Activated CD8-positive, alpha-beta T cell treated with anti-CD3 and anti-CD28 coated beads, Interleukin-2, amount 10 ng/mL, durations not matched to agents 7 days and 5 days (primary cell): Measurements from ENCODE around the gene HABP2. TPM values are rescaled to one million over a fixed set of nuclear protein-coding genes. Genes with fewer than 3 reads are reported as not detected.

ENCODE experiments used
- ATAC-seq: fragments of 150-1000 bp; cut with Tn5 transposase; one replicate; pipeline ENCODE4 v1.10.0; 2021; ENCODE audit warnings: moderate library complexity
- CTCF ChIA-PET: fragments of 350-600 bp; sonication (Branson Sonifier 250); formaldehyde crosslinking; loops from one replicate; lab custom pipeline; 2021; ENCODE audit warnings: antibody characterized with exemption; lab: Charles Lee
- POLR2A ChIA-PET: fragments of 350-600 bp; sonication (Branson Sonifier 250); formaldehyde crosslinking; loops from one replicate; lab custom pipeline; 2021; ENCODE audit warnings: antibody characterized with exemption; lab: Charles Lee
- DNase-seq: peaks from one replicate; pipeline ENCODE4 v3.0.0-alpha.2; 2020
- H3K27ac Mint-ChIP-seq: one replicate; pipeline ENCODE4 v1.8.0; 2021; ENCODE audit warnings: mild to moderate bottlenecking, mixed read lengths
- H3K27me3 Mint-ChIP-seq: one replicate; pipeline ENCODE4 v1.8.0; 2021; ENCODE audit warnings: low read depth, mixed read lengths
- H3K36me3 Mint-ChIP-seq: one replicate; pipeline ENCODE4 v1.8.0; 2021; ENCODE audit warnings: low read depth, mixed read lengths
- H3K4me1 Mint-ChIP-seq: one replicate; pipeline ENCODE4 v1.8.0; 2021; ENCODE audit warnings: low read depth, mixed read lengths
- H3K4me3 Mint-ChIP-seq: one replicate; pipeline ENCODE4 v1.8.0; 2021; ENCODE audit warnings: mild to moderate bottlenecking, mixed read lengths
- H3K9me3 Mint-ChIP-seq: one replicate; pipeline ENCODE4 v1.8.0; 2022; ENCODE audit warnings: mixed read lengths; ENCODE audit not compliant: insufficient read depth
- total RNA-seq, 2 experiments: library from RNA; stranded (reverse); gene quantifications; one replicate each; pipeline ENCODE4 v1.2.3, GENCODE V29; 2021

Gene HABP2
- total RNA-seq, 2 experiments from 2014 or later: not detected

DNA sequence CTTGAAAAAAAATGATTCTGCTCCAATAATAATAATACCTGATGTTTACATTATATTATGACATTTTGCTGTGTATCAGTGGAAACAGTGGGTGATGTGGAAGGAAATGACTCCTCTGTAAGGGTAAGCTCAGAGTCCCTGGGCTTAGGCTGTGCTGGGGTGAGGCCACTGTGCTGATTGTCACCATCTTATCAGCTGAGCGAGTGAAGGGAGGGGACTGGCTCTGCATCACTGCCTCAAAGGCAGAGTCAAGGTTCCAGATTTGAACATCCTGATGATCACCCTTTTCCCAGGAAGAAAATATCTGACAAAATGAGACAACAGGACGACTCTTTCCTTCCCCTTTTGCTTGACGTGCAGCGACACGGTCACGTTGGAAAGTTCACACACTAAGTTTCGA is 24.0 kb upstream of the HABP2 start:
- H3K27ac Mint-ChIP-seq: no peak overlapping the region
- ATAC-seq (no peak), DNase-seq (no peak)
- H3K4me1 Mint-ChIP-seq: no peaks in the 10 kb centered on the region
- no peaks in the 10 kb centered on the region for H3K27me3 Mint-ChIP-seq
- ChIA-PET POLR2A (no interaction called here), CTCF (interaction anchor here (0.9 to 1.5 kb wide), 2 partner anchors 19 to 35 kb away, joined by 3 to 5 read pairs; no protein-coding TSS in a partner anchor)
- no peak overlapping the region for H3K4me3 Mint-ChIP-seq
- no peaks in the 10 kb centered on the region for H3K36me3 Mint-ChIP-seq
- no peaks in the 10 kb centered on the region for H3K9me3 Mint-ChIP-seq

DNA sequence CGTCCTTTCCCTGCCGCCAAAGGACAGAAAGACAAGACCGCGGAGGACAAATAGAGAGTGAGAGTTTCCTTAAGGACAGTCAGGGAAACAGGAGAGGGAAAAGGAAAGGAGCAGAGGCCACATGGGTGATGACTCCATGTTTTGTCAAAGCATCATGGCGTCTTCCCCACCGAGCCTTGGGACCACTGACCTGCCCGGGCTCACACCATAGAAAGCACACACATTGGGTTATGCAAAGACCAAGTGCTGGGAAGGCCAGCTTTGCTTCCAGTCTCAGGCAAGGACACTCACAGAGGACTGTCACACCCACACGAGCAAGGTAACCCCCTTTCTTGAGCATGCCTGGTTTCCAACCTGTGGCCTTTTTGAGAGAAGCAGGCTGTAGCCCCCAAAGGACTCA is 23.3 kb upstream of the HABP2 start:
- no peaks in the 10 kb centered on the region for H3K9me3 Mint-ChIP-seq
- peaks cover 6% of the 10 kb centered on the region for H3K4me1 Mint-ChIP-seq
- DNase-seq: no peak
- H3K27ac Mint-ChIP-seq: no peak overlapping the region
- POLR2A ChIA-PET: no interaction called here
- H3K27me3 Mint-ChIP-seq: no peaks in the 10 kb centered on the region
- no peak for ATAC-seq
- no peak overlapping the region for H3K4me3 Mint-ChIP-seq
- CTCF ChIA-PET: no interaction called here
- no peaks in the 10 kb centered on the region for H3K36me3 Mint-ChIP-seq

DNA sequence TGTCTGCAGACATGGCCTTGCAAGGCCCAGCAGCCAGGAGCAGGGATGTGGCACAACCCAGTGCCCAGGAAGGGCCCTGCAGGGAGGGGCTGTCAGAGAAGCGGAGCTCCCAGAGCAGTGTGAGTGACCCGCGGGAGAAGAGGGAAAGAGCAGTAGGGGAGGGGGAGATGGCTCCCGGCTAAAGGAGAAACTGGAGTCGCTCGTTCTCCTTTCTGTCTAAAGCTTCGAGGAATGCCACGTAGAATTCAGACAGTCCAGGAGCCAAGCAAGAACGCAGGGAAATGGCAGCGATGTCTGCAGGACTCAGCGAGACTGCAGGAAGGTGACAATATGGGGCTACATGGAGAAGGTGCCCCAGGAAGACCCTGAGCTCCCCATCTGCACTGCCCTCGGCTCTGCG is 22.4 kb upstream of the HABP2 start:
- H3K4me1 Mint-ChIP-seq: peaks cover 9% of the 10 kb centered on the region
- H3K4me3 Mint-ChIP-seq: no peak overlapping the region
- CTCF ChIA-PET: no interaction called here

DNA sequence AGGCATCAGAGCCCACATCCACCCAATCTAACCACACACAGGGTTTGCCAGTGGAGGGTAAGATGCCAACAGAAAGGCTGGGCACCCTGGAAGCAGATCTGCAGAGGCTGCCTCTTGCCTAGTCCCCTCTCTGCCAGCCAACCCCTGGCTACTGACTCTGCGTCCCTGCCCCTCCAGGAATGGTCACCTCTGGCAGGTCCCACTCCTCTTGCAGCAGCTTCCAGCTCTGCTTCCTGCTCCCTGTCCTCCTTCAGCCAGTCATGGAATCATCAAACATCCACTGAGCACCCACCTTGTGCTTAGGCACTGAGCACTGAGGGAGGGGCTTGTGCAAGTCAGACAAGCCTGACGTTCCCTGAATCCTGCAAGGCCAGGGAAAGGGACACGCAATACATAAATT is 20.1 kb upstream of the HABP2 start:
- POLR2A ChIA-PET: no interaction called here
- no peak overlapping the region for H3K27ac Mint-ChIP-seq
- no peak overlapping the region for H3K4me3 Mint-ChIP-seq
- no peaks in the 10 kb centered on the region for H3K9me3 Mint-ChIP-seq
- H3K27me3 Mint-ChIP-seq: no peaks in the 10 kb centered on the region
- H3K36me3 Mint-ChIP-seq: no peaks in the 10 kb centered on the region
- ATAC-seq (no peak), DNase-seq (no peak)
- H3K4me1 Mint-ChIP-seq: peaks cover 9% of the 10 kb centered on the region
- CTCF ChIA-PET: no interaction called here

More for the DNA sequence above, 22.4 kb upstream of the HABP2 start:
- Mint-ChIP-seq H3K27me3 (no peaks in the 10 kb centered on the region), H3K27ac (no peak overlapping the region), H3K36me3 (no peaks in the 10 kb centered on the region), H3K9me3 (no peaks in the 10 kb centered on the region)
- no peak for ATAC-seq
- POLR2A ChIA-PET: no interaction called here
- DNase-seq: no peak

DNA sequence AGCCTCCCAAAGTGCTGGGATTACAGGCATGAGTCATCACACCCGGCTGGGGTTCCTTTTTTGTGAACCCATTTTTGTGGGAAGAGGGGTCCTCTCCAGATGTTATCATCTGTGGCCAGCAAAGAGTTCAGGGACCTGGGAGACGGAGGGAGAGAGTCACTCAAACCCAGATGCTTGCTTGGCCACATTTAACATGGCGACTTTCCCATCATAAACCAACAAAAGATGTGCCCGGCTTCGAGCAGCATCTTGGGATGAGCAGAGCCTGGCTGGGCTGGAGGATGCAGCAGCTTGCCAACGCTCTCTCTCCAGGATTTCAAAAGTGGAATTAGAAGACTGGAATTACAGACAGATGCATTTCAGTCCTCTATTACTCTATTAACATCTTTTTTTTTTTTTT is 19.1 kb upstream of the HABP2 start:
- H3K4me3 Mint-ChIP-seq: no peak overlapping the region
- H3K27ac Mint-ChIP-seq: no peak overlapping the region
- ChIA-PET POLR2A (no interaction called here), CTCF (no interaction called here)
- DNase-seq (no peak), ATAC-seq (no peak)
- H3K4me1 Mint-ChIP-seq: peaks cover 9% of the 10 kb centered on the region
- no peaks in the 10 kb centered on the region for H3K27me3 Mint-ChIP-seq
- H3K9me3 Mint-ChIP-seq: no peaks in the 10 kb centered on the region
- H3K36me3 Mint-ChIP-seq: no peaks in the 10 kb centered on the region

DNA sequence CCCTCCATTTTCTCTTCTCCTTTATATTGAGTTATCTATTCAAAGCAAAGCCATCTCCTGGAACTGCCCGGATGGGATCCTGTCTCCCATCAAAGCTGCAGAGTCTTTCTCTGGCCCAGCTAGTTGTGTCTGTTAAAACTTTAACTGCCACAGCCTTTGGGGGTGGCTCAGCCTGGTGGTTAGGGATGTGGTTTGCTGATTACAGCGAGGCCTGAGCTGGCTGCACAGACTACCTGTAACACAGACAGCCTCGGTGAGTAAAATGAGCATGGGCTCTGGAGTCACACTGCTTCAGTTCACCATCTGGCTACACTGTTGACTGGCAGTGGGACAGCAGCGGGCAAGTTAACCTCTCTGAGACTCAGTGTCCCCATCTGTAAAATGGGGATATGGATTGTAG is 18.4 kb upstream of the HABP2 start:
- no peak for ATAC-seq
- POLR2A ChIA-PET: no interaction called here

DNA sequence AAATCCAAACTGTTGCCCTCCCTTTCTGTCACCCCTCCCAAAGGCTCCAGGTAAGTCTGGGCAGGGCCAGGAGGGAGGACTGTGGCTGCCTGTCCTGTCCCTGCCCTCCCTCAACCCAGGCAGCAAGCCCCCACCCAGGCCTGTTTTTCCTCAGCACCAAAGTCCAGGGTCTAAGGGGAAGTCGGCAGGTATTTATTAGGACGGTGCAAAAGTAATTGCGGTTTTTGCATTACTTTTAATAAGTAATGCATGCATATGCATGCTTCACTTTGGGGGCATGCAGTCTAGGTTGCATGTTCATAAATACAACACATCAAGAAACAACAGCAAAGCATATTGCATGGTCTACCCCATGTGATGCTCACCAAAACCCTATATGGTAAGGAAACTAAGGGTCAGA is 15.2 kb upstream of the HABP2 start:
- ChIA-PET CTCF (no interaction called here), POLR2A (no interaction called here)
- Mint-ChIP-seq H3K27me3 (peaks cover 6% of the 10 kb centered on the region), H3K27ac (no peak overlapping the region), H3K36me3 (no peaks in the 10 kb centered on the region), H3K4me1 (peaks cover 9% of the 10 kb centered on the region), H3K4me3 (no peak overlapping the region), H3K9me3 (no peaks in the 10 kb centered on the region)
- DNase-seq (no peak), ATAC-seq (no peak)

More for the DNA sequence above, 18.4 kb upstream of the HABP2 start:
- Mint-ChIP-seq H3K4me3 (no peak overlapping the region), H3K4me1 (peaks cover 9% of the 10 kb centered on the region), H3K27me3 (peaks cover 5% of the 10 kb centered on the region), H3K36me3 (no peaks in the 10 kb centered on the region), H3K27ac (no peak overlapping the region), H3K9me3 (no peaks in the 10 kb centered on the region)
- CTCF ChIA-PET: no interaction called here
- DNase-seq: peak; percentile 34

DNA sequence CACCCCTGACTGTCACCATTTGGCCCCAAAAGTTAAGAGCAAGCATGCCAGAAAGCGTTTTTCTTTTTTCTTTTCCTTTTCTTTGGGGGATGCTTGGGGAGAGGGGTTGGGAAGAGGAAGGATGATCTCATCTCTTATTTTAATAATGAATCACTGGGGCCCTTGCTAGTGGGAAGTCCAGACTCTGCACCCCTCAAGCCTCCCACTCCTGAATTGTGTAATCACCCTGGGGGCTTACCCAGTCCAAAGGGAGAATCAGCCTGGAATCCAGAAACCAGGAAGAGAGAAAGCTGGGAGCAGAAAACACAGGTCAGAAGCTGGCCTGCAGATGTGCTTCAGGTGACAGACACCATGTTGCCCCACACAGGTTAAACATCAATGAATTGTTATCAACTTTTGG is 14.7 kb upstream of the HABP2 start:
- H3K27me3 Mint-ChIP-seq: peaks cover 6% of the 10 kb centered on the region
- H3K36me3 Mint-ChIP-seq: no peaks in the 10 kb centered on the region
- no peak overlapping the region for H3K4me3 Mint-ChIP-seq
- ChIA-PET POLR2A (no interaction called here), CTCF (no interaction called here)
- ATAC-seq (no peak), DNase-seq (no peak)
- no peaks in the 10 kb centered on the region for H3K9me3 Mint-ChIP-seq
- peaks cover 9% of the 10 kb centered on the region for H3K4me1 Mint-ChIP-seq
- no peak overlapping the region for H3K27ac Mint-ChIP-seq

DNA sequence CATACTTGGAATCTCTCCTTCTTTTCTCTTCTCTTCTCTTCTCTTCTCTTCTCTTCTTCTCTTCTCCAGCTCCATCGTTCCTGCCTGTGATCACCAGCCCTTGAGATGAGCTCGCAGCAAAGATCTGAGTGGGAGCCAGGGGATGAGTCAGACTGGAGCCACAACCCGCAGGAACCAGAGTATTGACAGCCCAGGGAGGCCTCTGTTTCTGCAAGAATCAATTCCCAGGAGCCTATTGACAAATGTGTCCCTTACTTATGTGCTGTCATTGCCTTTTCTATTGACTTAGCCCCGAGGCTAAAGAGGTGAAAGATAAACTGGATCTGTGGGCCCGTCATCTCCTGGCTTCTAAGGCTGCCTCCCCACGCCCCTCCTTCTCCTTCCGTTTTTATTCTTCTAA is 13.1 kb upstream of the HABP2 start:
- no peak for DNase-seq
- ChIA-PET CTCF (no interaction called here), POLR2A (no interaction called here)
- Mint-ChIP-seq H3K4me3 (no peak overlapping the region), H3K27ac (no peak overlapping the region), H3K9me3 (no peaks in the 10 kb centered on the region), H3K4me1 (peaks cover 1% of the 10 kb centered on the region), H3K27me3 (peaks cover 6% of the 10 kb centered on the region), H3K36me3 (no peaks in the 10 kb centered on the region)
- no peak for ATAC-seq

DNA sequence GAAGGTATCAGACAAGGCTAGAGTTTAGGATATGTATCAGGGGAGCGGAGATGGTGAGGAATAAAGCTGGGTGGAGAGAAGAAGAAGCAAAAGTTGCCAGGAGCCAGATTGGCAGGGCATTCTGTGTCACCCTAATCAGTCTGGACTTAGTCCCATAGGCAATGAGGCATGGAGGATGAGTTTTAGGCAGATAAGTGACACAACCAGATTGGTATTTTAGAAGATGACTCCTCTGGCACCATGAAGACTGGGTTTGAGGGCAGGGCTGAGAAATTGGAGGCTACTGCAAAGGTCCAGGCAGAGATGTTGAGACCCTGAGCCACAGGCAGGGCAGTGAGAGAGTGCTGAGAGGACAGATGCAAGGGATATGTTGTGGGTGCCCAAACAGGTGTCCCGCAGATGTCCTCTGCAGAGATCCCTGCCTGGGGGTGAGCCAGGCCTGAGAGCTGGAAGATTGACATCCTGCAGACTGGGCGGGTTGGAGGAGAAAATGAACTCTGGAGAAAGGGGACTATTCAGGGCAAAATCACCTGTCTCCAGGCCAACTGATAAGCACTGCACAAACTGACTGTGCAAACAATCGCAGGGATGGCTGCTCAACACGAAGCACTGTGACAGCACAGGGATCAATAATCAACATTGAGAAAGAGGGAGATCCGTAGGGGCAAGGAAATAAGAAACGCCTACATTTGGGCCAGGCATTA is 11.9 kb upstream of the HABP2 start:
- Mint-ChIP-seq H3K4me1 (no peaks in the 10 kb centered on the region), H3K9me3 (no peaks in the 10 kb centered on the region), H3K27me3 (peaks cover 6% of the 10 kb centered on the region), H3K36me3 (no peaks in the 10 kb centered on the region), H3K4me3 (no peak overlapping the region), H3K27ac (no peak overlapping the region)
- no peak for DNase-seq
- CTCF ChIA-PET: no interaction called here
- ATAC-seq: no peak
- POLR2A ChIA-PET: no interaction called here

DNA sequence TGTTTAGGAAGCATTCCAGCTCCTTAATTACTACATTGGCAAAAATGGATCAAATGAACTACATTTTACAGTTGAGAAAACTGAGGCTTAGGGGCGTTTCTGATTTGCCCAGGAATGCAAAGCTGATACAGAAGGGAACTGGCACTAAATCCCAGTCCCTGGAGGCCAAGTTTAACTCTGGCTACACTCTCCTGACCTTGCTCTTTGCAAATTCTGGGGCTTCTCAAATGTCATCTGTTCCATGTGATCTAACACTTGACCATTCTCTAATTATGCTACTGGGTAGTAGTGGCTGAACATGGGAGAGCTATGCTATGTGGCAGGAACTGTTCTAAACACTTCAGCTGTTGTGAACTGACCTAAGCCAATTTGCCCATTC is 11.3 kb upstream of the HABP2 start:
- no peak for ATAC-seq
- H3K36me3 Mint-ChIP-seq: no peaks in the 10 kb centered on the region
- no peaks in the 10 kb centered on the region for H3K9me3 Mint-ChIP-seq
- ChIA-PET POLR2A (no interaction called here), CTCF (no interaction called here)
- H3K4me1 Mint-ChIP-seq: no peaks in the 10 kb centered on the region
- H3K27me3 Mint-ChIP-seq: peaks cover 6% of the 10 kb centered on the region
- H3K27ac Mint-ChIP-seq: no peak overlapping the region
- H3K4me3 Mint-ChIP-seq: no peak overlapping the region
- DNase-seq: no peak

DNA sequence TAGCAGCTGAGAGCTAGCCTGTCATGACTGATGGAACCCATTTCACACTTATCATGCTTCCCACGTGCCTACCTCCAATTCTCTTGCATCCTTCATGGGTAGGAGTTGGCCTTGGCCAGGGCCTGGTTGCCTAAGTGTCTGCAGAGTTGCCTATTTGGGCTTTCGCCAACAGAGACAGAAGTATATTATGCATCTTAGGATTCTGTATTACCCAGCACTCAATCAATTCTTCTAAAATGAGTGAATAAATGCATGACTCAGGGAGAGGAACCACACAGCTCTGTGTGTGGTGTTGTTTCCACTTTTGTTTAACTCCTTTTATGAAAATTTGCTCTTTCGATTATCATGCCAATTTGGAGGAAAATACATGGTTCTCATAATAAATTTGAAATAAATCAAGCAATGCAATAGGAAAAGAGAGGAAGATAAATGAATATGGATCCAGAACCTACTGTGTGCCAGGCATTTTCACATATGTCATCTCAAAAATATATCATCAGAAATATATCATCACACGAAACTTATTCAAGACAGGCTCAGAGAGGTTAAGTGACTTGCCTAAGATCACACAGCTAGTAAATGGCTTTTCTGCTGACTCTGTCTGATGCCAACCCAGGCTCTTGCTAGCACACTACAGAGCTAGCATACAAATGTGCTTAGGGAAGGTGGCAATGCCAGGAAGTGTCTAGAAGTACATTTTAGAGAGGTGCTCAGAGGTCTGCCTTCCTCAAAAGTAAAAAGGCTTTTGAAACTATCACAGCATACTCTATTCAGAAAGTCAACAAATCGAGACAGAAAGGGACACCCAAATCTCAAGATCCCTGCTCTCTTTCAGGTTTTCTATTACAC is 9.5 kb upstream of the HABP2 start:
- Mint-ChIP-seq H3K4me3 (no peak overlapping the region), H3K36me3 (no peaks in the 10 kb centered on the region), H3K4me1 (no peaks in the 10 kb centered on the region), H3K27ac (no peak overlapping the region), H3K27me3 (peaks cover 6% of the 10 kb centered on the region), H3K9me3 (no peaks in the 10 kb centered on the region)
- DNase-seq (no peak), ATAC-seq (no peak)
- CTCF ChIA-PET: no interaction called here
- POLR2A ChIA-PET: no interaction called here
